ENCODE results near the gene KIF1B. TPM values are rescaled to one million over a fixed set of nuclear protein-coding genes. Genes with fewer than 3 reads are reported as not detected.
"Not testable (repeated sequence)": the region's sequence is repeated elsewhere in the genome, so short reads cannot be mapped to it uniquely, and the experiment has no call there.

Gene KIF1B
- total and polyA plus RNA-seq, 4 experiments from 2014 or later: 1.3 to 18.1 (median 10.8) TPM

DNA sequence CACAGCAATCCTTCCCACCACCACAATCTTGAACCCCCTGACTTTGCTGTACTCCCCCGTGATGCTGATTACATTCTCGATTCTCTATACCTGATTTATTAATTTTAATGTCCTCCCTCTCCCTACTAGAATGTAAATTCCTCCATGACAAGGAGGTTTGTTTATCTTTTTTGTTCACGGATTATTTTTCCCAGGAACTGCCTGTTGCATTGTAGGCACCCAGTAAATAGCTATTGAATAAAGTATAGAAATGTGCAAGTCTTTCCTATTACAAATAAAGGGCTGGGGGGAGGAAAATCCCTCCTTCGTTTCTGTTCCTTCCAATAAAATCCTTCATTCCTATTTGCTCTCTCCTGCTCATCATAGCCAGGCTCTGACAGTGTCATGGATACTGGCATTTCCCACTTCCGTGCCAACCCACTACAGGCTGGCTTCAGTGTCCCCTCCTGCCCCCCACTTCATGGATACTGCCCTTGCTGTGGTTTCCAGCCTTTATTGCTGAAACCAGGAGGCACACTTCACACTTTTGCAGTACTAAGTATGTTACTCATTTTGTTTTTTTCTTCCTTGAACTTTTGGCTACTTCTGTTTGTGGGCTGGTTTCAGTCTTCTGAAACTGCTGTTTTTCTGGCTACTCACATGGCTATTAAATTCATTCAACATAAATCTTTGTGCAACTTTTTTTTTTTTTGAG, 7.5 kb downstream of the KIF1B start:
- H3K4me1 ChIP-seq (ENCODE audit: insufficient read depth, low read length): peaks cover 13% of the 10 kb centered on the region
- no peaks in the 10 kb centered on the region for H3K27me3 Mint-ChIP-seq
- ChIA-PET CTCF (ENCODE audit: partially characterized antibody) (interaction anchor here (2.5 kb wide), 1 partner anchor 9 kb away, joined by 14 read pairs; the partner anchor contains the start of gene KIF1B), POLR2A (ENCODE audit: partially characterized antibody) (no interaction called here)
- no peaks in the 10 kb centered on the region for H3K36me3 ChIP-seq (ENCODE audit: insufficient read depth, low read length)
- intact Hi-C loops (cut with micrococcal nuclease): no loop called here
- no peaks in the 10 kb centered on the region for H3K9me3 ChIP-seq (ENCODE audit: control insufficient read depth in 1 of 2, low read length in 2 of 2)
- no peak for DNase-seq
- no peaks in the 10 kb centered on the region for H3K9me3 Mint-ChIP-seq
- H3K27ac ChIP-seq (ENCODE audit: low read depth, low read length): no peak overlapping the region
- H3K36me3 Mint-ChIP-seq: no peaks in the 10 kb centered on the region
- no peak overlapping the region for H3K4me3 ChIP-seq (ENCODE audit: low read length in 2 of 2)
- peak overlapping the region in 1 of 8 donors; percentile 2 for H3K4me3 Mint-ChIP-seq
- no peaks in the 10 kb centered on the region for H3K27me3 ChIP-seq (ENCODE audit: insufficient read depth, low read length)
- peaks cover 23 to 36% (median 31%) of the 10 kb centered on the region in 4 donors for H3K4me1 Mint-ChIP-seq
- H3K27ac Mint-ChIP-seq: no peak overlapping the region

GRCh38 chr1:10220200-10220599, 9.8 kb downstream of the KIF1B start:
- POLR2A ChIA-PET (ENCODE audit: partially characterized antibody): interaction anchor here (1.6 kb wide), 1 partner anchor 10 kb away, joined by 10 read pairs; the partner anchor contains the start of gene KIF1B
- Mint-ChIP-seq H3K36me3 (no peaks in the 10 kb centered on the region), H3K4me1 (peaks cover 22 to 29% (median 26%) of the 10 kb centered on the region in 4 donors), H3K9me3 (no peaks in the 10 kb centered on the region), H3K27me3 (no peaks in the 10 kb centered on the region), H3K27ac (no peak overlapping the region), H3K4me3 (no peak overlapping the region)
- DNase-seq: no peak
- no peaks in the 10 kb centered on the region for H3K36me3 ChIP-seq (ENCODE audit: insufficient read depth, low read length)
- no peak overlapping the region for H3K4me3 ChIP-seq (ENCODE audit: low read length in 2 of 2)
- intact Hi-C loops (cut with micrococcal nuclease): no loop called here
- CTCF ChIA-PET (ENCODE audit: partially characterized antibody): interaction anchor here (1.0 to 1.9 kb wide), 2 partner anchors 13 to 117 kb away, joined by 3 to 5 read pairs; no protein-coding TSS in a partner anchor
- no peaks in the 10 kb centered on the region for H3K9me3 ChIP-seq (ENCODE audit: control insufficient read depth in 1 of 2, low read length in 2 of 2)
- H3K4me1 ChIP-seq (ENCODE audit: insufficient read depth, low read length): peaks cover 13% of the 10 kb centered on the region
- H3K27ac ChIP-seq (ENCODE audit: low read depth, low read length): no peak overlapping the region
- no peaks in the 10 kb centered on the region for H3K27me3 ChIP-seq (ENCODE audit: insufficient read depth, low read length)

GRCh38 chr1:10220657-10221056, 10.3 kb downstream of the KIF1B start:
- H3K27ac Mint-ChIP-seq; H3K36me3 ChIP-seq (ENCODE audit: insufficient read depth, low read length); H3K9me3 Mint-ChIP-seq; H3K27me3 ChIP-seq (ENCODE audit: insufficient read depth, low read length); H3K27ac ChIP-seq (ENCODE audit: low read depth, low read length); DNase-seq; H3K27me3 Mint-ChIP-seq; H3K4me3 Mint-ChIP-seq; intact Hi-C loops (cut with micrococcal nuclease); H3K36me3 Mint-ChIP-seq; H3K4me1 ChIP-seq (ENCODE audit: insufficient read depth, low read length); H3K9me3 ChIP-seq (ENCODE audit: control insufficient read depth in 1 of 2, low read length in 2 of 2); H3K4me3 ChIP-seq (ENCODE audit: low read length in 2 of 2): not testable (repeated sequence)
- H3K4me1 Mint-ChIP-seq: peaks cover 20 to 31% (median 22%) of the 10 kb centered on the region in 4 donors
- ChIA-PET CTCF (ENCODE audit: partially characterized antibody) (interaction anchor here (1.0 to 1.9 kb wide), 3 partner anchors 11 to 117 kb away, joined by 3 to 11 read pairs (median 5); partner anchors contain the start of gene KIF1B), POLR2A (ENCODE audit: partially characterized antibody) (interaction anchor here (1.6 kb wide), 1 partner anchor 11 kb away, joined by 10 read pairs; the partner anchor contains the start of gene KIF1B)

DNA sequence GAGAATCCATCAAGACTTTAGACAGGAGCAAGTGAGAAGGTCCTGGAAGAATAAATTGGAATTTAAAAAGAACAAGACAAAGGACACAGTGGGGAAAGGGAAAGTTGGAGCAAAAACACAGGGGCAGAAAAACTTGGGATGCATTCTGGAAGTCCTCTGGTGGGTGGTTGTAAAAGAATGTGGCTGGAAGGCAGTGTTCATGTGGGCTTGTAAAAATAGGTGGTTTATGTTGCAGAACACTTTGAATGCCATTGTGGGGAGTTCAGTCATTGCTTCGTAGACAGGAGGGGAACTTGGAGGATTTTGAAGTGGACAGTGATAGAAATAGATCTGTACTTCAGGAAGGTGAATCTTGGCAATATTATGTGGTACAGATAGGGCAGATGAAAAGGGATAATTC, 15.2 kb downstream of the KIF1B start:
- no peaks in the 10 kb centered on the region for H3K27me3 ChIP-seq (ENCODE audit: insufficient read depth, low read length)
- no peak overlapping the region for H3K27ac ChIP-seq (ENCODE audit: low read depth, low read length)
- Mint-ChIP-seq H3K27me3 (no peaks in the 10 kb centered on the region), H3K36me3 (no peaks in the 10 kb centered on the region), H3K27ac (no peak overlapping the region), H3K9me3 (no peaks in the 10 kb centered on the region), H3K4me3 (no peak overlapping the region), H3K4me1 (peaks cover 0 to 19% (median 14%) of the 10 kb centered on the region in 4 donors)
- DNase-seq: no peak
- no peak overlapping the region for H3K4me3 ChIP-seq (ENCODE audit: low read length in 2 of 2)
- H3K9me3 ChIP-seq (ENCODE audit: control insufficient read depth in 1 of 2, low read length in 2 of 2): no peaks in the 10 kb centered on the region
- no peaks in the 10 kb centered on the region for H3K36me3 ChIP-seq (ENCODE audit: insufficient read depth, low read length)
- intact Hi-C loops (cut with micrococcal nuclease): no loop called here
- ChIA-PET CTCF (ENCODE audit: partially characterized antibody) (interaction anchor here (0.6 kb wide), 1 partner anchor 757 kb away, joined by 4 read pairs; no protein-coding TSS in a partner anchor), POLR2A (ENCODE audit: partially characterized antibody) (interaction anchor here (1.0 kb wide), 1 partner anchor 15 kb away, joined by 3 read pairs; the partner anchor contains the start of gene KIF1B)
- no peaks in the 10 kb centered on the region for H3K4me1 ChIP-seq (ENCODE audit: insufficient read depth, low read length)

- Mint-ChIP-seq H3K4me3 (no peak overlapping the region), H3K36me3 (no peaks in the 10 kb centered on the region), H3K27ac (no peak overlapping the region), H3K27me3 (no peaks in the 10 kb centered on the region), H3K9me3 (no peaks in the 10 kb centered on the region), H3K4me1 (peaks cover 0 to 15% (median 10%) of the 10 kb centered on the region in 4 donors)
- CTCF ChIA-PET (ENCODE audit: partially characterized antibody): interaction anchor here (2.0 kb wide), 1 partner anchor 19 kb away, joined by 10 read pairs; the partner anchor contains the start of gene KIF1B
- POLR2A ChIA-PET (ENCODE audit: partially characterized antibody): no interaction called here
- H3K27me3 ChIP-seq (ENCODE audit: insufficient read depth, low read length): no peaks in the 10 kb centered on the region
- no peak overlapping the region for H3K27ac ChIP-seq (ENCODE audit: low read depth, low read length)
- no peaks in the 10 kb centered on the region for H3K36me3 ChIP-seq (ENCODE audit: insufficient read depth, low read length)
- no peaks in the 10 kb centered on the region for H3K4me1 ChIP-seq (ENCODE audit: insufficient read depth, low read length)
- intact Hi-C loops (cut with micrococcal nuclease): no loop called here
- no peak for DNase-seq
- H3K9me3 ChIP-seq (ENCODE audit: control insufficient read depth in 1 of 2, low read length in 2 of 2): no peaks in the 10 kb centered on the region
- no peak overlapping the region for H3K4me3 ChIP-seq (ENCODE audit: low read length in 2 of 2)
Measured at GRCh38 chr1:10228528-10228927, 18.2 kb downstream of the KIF1B start.

DNA sequence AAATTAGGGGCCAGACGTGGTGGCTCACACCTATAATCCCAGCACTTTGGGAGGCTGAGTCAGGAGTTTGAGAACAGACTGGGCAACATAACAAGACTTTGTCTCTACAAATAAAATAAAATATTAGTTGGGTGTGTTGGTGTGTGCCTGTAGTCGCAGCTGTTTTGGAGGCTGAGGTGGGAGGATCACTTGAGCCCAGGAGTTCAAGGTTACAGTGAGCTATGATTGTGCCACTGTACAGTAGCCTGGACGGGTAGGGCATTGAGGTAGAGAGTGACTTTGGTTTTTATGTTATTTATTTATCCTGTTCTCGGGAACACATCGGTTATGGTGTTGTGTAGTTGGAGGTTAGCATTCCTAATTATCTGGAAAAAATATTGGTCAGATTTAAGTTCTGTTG, 19.5 kb downstream of the KIF1B start:
- Histone ChIP-seq H3K27ac (ENCODE audit: low read depth, low read length) (no peak overlapping the region), H3K4me1 (ENCODE audit: insufficient read depth, low read length) (no peaks in the 10 kb centered on the region), H3K9me3 (ENCODE audit: control insufficient read depth in 1 of 2, low read length in 2 of 2) (no peaks in the 10 kb centered on the region), H3K27me3 (ENCODE audit: insufficient read depth, low read length) (no peaks in the 10 kb centered on the region), H3K4me3 (ENCODE audit: low read length in 2 of 2) (no peak overlapping the region), H3K36me3 (ENCODE audit: insufficient read depth, low read length) (no peaks in the 10 kb centered on the region)
- Mint-ChIP-seq H3K4me3 (no peak overlapping the region), H3K4me1 (peaks cover 0 to 15% (median 10%) of the 10 kb centered on the region in 4 donors), H3K36me3 (peaks cover 0 to 2% of the 10 kb centered on the region in 2 donors), H3K9me3 (no peaks in the 10 kb centered on the region), H3K27ac (no peak overlapping the region), H3K27me3 (no peaks in the 10 kb centered on the region)
- ChIA-PET CTCF (ENCODE audit: partially characterized antibody) (no interaction called here), POLR2A (ENCODE audit: partially characterized antibody) (no interaction called here)
- no peak for DNase-seq
- intact Hi-C loops (cut with micrococcal nuclease): no loop called here

GRCh38 chr1:10232163-10232562, 21.8 kb downstream of the KIF1B start:
- H3K27ac ChIP-seq (ENCODE audit: low read depth, low read length): no peak overlapping the region
- H3K9me3 Mint-ChIP-seq: no peaks in the 10 kb centered on the region
- ChIA-PET POLR2A (ENCODE audit: partially characterized antibody) (no interaction called here), CTCF (ENCODE audit: partially characterized antibody) (no interaction called here)
- no peak overlapping the region for H3K4me3 ChIP-seq (ENCODE audit: low read length in 2 of 2)
- DNase-seq: no peak
- H3K9me3 ChIP-seq (ENCODE audit: control insufficient read depth in 1 of 2, low read length in 2 of 2): no peaks in the 10 kb centered on the region
- no peaks in the 10 kb centered on the region for H3K36me3 ChIP-seq (ENCODE audit: insufficient read depth, low read length)
- H3K4me1 Mint-ChIP-seq: peaks cover 0 to 13% (median 9%) of the 10 kb centered on the region in 4 donors
- H3K27ac Mint-ChIP-seq: no peak overlapping the region
- H3K36me3 Mint-ChIP-seq: peaks cover 0 to 2% of the 10 kb centered on the region in 2 donors
- no peaks in the 10 kb centered on the region for H3K27me3 Mint-ChIP-seq
- H3K4me3 Mint-ChIP-seq: no peak overlapping the region
- H3K4me1 ChIP-seq (ENCODE audit: insufficient read depth, low read length): no peaks in the 10 kb centered on the region
- no peaks in the 10 kb centered on the region for H3K27me3 ChIP-seq (ENCODE audit: insufficient read depth, low read length)
- intact Hi-C loops (cut with micrococcal nuclease): no loop called here

Measured in CD4-positive, alpha-beta memory T cell (primary cell).